Measurements from ENCODE around the gene SERPINB3. TPM values are rescaled to one million over a fixed set of nuclear protein-coding genes. Genes with fewer than 3 reads are reported as not detected.

SERPINB3 gene
- total and polyA plus RNA-seq, 2 donors: 2.6 to 47.5 TPM

Other genes with a start within 250 kb of the SERPINB3 start
- 40.5 TPM for gene VPS4B, start 239.4 kb downstream of the SERPINB3 start, total RNA-seq
- 25.5 TPM for gene VPS4B, start 239.4 kb downstream of the SERPINB3 start, polyA plus RNA-seq
- gene SERPINB5, start 184.9 kb downstream of the SERPINB3 start, total RNA-seq: 6.1 TPM
- 21.9 TPM for gene SERPINB5, start 184.9 kb downstream of the SERPINB3 start, polyA plus RNA-seq
- 2.6 TPM for gene SERPINB12, start 119.5 kb downstream of the SERPINB3 start, total RNA-seq
- gene SERPINB12, start 119.5 kb downstream of the SERPINB3 start, polyA plus RNA-seq: 4.0 TPM
- 0.99 TPM for gene SERPINB13, start 74.5 kb downstream of the SERPINB3 start, total RNA-seq
- 9.8 TPM for gene SERPINB13, start 74.5 kb downstream of the SERPINB3 start, polyA plus RNA-seq
- gene SERPINB4, start 17.6 kb downstream of the SERPINB3 start, total RNA-seq: 2.5 TPM
- gene SERPINB4, start 17.6 kb downstream of the SERPINB3 start, polyA plus RNA-seq: 48.3 TPM
- not detected for gene SERPINB11, start 41.1 kb upstream of the SERPINB3 start, total RNA-seq
- gene SERPINB11, start 41.1 kb upstream of the SERPINB3 start, polyA plus RNA-seq: 0.23 TPM
- gene SERPINB7, start 113.5 kb upstream of the SERPINB3 start, total RNA-seq: 1.4 TPM
- gene SERPINB7, start 113.5 kb upstream of the SERPINB3 start, polyA plus RNA-seq: 28.9 TPM
- 2.5 TPM for gene SERPINB2, start 225.8 kb upstream of the SERPINB3 start, total RNA-seq
- gene SERPINB2, start 225.8 kb upstream of the SERPINB3 start, polyA plus RNA-seq: 11.3 TPM
- 1.7 TPM for gene SERPINB10, start 246.1 kb upstream of the SERPINB3 start, total RNA-seq
- 2.5 TPM for gene SERPINB10, start 246.1 kb upstream of the SERPINB3 start, polyA plus RNA-seq